Loucy (cell line): Measurements from ENCODE around the gene HYPK.

Experiments used
- EZH2phosphoT487 ChIP-seq: fragments of 200-600 bp; IDR thresholded peaks from 2 replicates; pipeline ENCODE4 v1.6.1; 2018; ENCODE audit warnings: antibody characterized with exemption, mild to moderate bottlenecking, moderate library complexity, borderline replicate concordance
- TF ChIP-seq, protein P1 (sequence below): fragments of 200-600 bp; sonication (generic); conservative IDR thresholded peaks from 2 replicates; pipeline ENCODE4 v1.5.1; 2014; ENCODE audit warnings: mild to moderate bottlenecking, antibody characterized with exemption, low read length

DNA sequence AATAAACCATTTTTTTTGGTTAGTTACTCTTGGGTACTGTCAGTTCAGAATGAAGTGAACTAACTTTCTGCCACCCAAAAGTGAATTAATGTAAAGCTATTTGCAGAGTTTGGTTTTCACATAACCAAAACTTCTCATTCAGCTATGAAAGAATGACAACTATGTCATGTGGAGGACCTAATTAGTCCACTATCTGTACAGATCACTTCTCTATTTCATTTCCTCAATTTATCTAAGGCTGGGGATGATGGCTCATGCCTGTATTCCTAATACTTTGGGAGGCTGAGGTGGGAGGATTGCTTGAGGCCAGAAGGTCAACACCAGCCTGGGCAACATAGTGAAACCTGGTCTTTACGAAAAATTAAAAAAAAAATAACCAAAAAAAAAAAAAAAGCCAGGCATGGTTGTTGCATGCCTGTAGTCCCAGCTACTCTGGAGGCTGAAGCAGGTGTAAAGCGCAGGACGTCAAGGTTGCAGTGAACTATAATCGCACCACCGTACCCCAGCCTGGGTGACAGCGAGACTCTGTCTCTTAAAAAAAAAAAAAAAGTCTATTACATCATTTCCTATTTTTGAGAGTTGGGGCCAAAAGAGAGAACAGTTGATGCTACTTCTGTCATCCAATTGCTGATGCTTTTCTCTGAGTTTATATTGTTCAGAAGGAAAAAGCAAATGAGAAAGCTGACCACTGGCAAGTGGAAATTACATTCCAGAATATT is 8.7 kb downstream of the HYPK start:
- TF ChIP-seq, protein P1, sequence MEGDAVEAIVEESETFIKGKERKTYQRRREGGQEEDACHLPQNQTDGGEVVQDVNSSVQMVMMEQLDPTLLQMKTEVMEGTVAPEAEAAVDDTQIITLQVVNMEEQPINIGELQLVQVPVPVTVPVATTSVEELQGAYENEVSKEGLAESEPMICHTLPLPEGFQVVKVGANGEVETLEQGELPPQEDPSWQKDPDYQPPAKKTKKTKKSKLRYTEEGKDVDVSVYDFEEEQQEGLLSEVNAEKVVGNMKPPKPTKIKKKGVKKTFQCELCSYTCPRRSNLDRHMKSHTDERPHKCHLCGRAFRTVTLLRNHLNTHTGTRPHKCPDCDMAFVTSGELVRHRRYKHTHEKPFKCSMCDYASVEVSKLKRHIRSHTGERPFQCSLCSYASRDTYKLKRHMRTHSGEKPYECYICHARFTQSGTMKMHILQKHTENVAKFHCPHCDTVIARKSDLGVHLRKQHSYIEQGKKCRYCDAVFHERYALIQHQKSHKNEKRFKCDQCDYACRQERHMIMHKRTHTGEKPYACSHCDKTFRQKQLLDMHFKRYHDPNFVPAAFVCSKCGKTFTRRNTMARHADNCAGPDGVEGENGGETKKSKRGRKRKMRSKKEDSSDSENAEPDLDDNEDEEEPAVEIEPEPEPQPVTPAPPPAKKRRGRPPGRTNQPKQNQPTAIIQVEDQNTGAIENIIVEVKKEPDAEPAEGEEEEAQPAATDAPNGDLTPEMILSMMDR, result no peak
- TF ChIP-seq EZH2phosphoT487, result no peak
